Measurements from ENCODE around the gene RRP1. TPM values are rescaled to one million over a fixed set of nuclear protein-coding genes. Genes with fewer than 3 reads are reported as not detected.
"Not testable (repeated sequence)": the region's sequence is repeated elsewhere in the genome, so short reads cannot be mapped to it uniquely, and the experiment has no call there.

The RRP1 gene
- total and polyA plus RNA-seq, 2 donors (not counting 1 experiment from before 2014, with no cell fraction given) = 8.6 to 12.7 TPM

DNA sequence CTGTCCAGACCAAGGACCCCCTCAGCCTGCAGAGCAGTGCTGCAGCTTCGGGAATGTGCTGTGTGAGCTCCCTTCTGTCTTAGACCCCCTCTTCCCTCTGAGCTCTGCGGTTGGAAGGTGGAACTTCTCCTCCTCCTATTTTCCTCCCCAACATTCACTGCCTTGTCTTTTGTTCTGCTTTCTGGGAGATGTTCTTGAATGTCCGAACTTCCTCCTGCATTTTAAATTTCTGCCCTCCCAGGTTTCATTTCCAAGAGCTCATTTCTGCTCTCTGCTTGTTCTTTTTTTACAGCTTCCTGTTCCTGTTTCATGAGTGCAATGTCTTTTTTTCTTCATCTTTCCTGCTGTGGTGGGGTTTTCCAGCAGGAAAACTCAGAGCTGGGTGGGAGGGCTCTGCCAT is 29.3 kb downstream of the RRP1 start:
- Histone ChIP-seq H3K27me3 (ENCODE audit: control insufficient read depth, insufficient read depth, low read length) (no peaks in the 10 kb centered on the region), H4K20me1 (ENCODE audit: control insufficient read depth, extremely low read depth, insufficient read depth, low read length) (no peaks in the 10 kb centered on the region), H3K79me2 (ENCODE audit: control insufficient read depth, insufficient read depth, low read length) (no peaks in the 10 kb centered on the region), H3K4me1 (ENCODE audit: control insufficient read depth, extremely low read depth, insufficient read depth, low read length) (no peaks in the 10 kb centered on the region), H3K9me3 (ENCODE audit: control insufficient read depth, insufficient read depth, low read depth, low read length) (no peaks in the 10 kb centered on the region), H3K9ac (ENCODE audit: insufficient read depth, low read length) (no peak overlapping the region), H3K36me3 (ENCODE audit: control insufficient read depth, insufficient read depth, low read length) (no peaks in the 10 kb centered on the region), H3K27ac (ENCODE audit: insufficient read depth, low read length) (no peak overlapping the region), H2AFZ (ENCODE audit: low read length) (no peak overlapping the region), H3K4me2 (ENCODE audit: extremely low read depth, insufficient read depth, low read length) (no peak overlapping the region), H3K4me3 (replicated peaks in 1 of 4; ENCODE audit: control extremely low read depth in 1 of 4, insufficient read depth in 1 of 4, low read depth in 3 of 4, low read length in 4 of 4) (no peak overlapping the region)
- DNase-seq (ENCODE audit: low read depth in 2 of 2) = no peak
- no peak for TF ChIP-seq CTCF (conservative IDR thresholded peaks at IDR 0.05 in 1 of 2, IDR thresholded peaks at IDR 0.05 in 1 of 2; ENCODE audit: low read depth in 1 of 2, low read length in 2 of 2)
- TF ChIP-seq EZH2 (IDR thresholded peaks at IDR 0.05; ENCODE audit: low read length, missing control alignments) = no peak

DNA sequence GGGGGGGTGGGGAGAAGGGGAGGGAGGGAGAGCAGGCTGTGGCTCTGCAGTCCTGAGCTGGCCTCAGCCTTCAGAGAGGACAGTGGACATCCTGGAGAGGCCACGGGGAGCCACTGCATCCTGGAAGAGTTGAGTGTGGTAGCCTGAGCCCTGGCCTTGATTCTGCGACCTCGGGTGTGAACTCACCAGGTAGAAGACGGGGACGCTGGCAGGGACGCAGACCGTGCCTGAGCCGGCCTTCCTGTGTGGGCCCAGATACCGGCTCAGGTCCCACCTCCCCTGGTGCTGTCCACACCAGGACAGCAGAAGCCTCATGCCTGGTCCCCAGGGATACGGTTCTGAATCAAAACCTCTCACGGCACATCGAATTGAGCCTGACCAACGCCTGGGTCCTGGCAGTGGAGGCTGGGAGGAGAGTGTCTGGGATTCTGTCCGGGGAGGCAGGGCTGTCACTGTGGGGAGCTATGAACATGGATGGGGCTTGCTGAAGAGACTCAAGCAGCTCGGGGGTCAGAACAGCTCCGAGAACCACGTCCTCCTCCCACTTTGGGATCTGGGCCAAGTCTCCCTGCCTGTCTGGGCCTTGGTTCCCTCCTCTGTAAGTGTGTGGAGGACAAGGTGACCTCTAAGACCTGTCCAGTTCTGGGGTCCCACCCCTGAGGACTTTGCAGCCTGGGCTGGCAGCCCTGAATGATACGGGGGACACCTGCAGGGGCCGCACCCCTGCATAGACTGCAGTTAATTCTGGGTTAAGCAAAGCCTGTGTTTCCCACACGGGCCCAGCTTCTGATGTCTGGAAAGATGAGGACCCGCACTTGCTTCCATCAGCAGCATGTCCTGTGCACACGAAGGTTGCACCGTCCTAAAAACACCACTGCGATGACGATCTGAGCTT is 30.4 kb downstream of the RRP1 start:
- Histone ChIP-seq H3K9ac (ENCODE audit: insufficient read depth, low read length) (no peak overlapping the region), H3K9me3 (ENCODE audit: control insufficient read depth, insufficient read depth, low read depth, low read length) (no peaks in the 10 kb centered on the region), H4K20me1 (ENCODE audit: control insufficient read depth, extremely low read depth, insufficient read depth, low read length) (no peaks in the 10 kb centered on the region), H2AFZ (ENCODE audit: low read length) (no peak overlapping the region), H3K4me1 (ENCODE audit: control insufficient read depth, extremely low read depth, insufficient read depth, low read length) (no peaks in the 10 kb centered on the region), H3K4me2 (ENCODE audit: extremely low read depth, insufficient read depth, low read length) (no peak overlapping the region), H3K4me3 (replicated peaks in 1 of 4; ENCODE audit: control extremely low read depth in 1 of 4, insufficient read depth in 1 of 4, low read depth in 3 of 4, low read length in 4 of 4) (no peak overlapping the region), H3K36me3 (ENCODE audit: control insufficient read depth, insufficient read depth, low read length) (no peaks in the 10 kb centered on the region), H3K79me2 (ENCODE audit: control insufficient read depth, insufficient read depth, low read length) (no peaks in the 10 kb centered on the region), H3K27me3 (ENCODE audit: control insufficient read depth, insufficient read depth, low read length) (no peaks in the 10 kb centered on the region), H3K27ac (ENCODE audit: insufficient read depth, low read length) (no peak overlapping the region)
- no peak for DNase-seq (ENCODE audit: low read depth in 2 of 2)
- TF ChIP-seq CTCF (conservative IDR thresholded peaks at IDR 0.05 in 1 of 2, IDR thresholded peaks at IDR 0.05 in 1 of 2; ENCODE audit: low read depth in 1 of 2, low read length in 2 of 2) (no peak), EZH2 (IDR thresholded peaks at IDR 0.05; ENCODE audit: low read length, missing control alignments) (no peak)

GRCh38 chr21:43820466-43820865 is 31.1 kb downstream of the RRP1 start:
- no peaks in the 10 kb centered on the region for H3K4me1 ChIP-seq (ENCODE audit: control insufficient read depth, extremely low read depth, insufficient read depth, low read length)
- H2AFZ ChIP-seq (ENCODE audit: low read length) = no peak overlapping the region
- no peak overlapping the region for H3K4me3 ChIP-seq (replicated peaks in 1 of 4; ENCODE audit: control extremely low read depth in 1 of 4, insufficient read depth in 1 of 4, low read depth in 3 of 4, low read length in 4 of 4)
- H3K9ac ChIP-seq (ENCODE audit: insufficient read depth, low read length) = no peak overlapping the region
- DNase-seq (ENCODE audit: low read depth in 2 of 2) = no peak
- no peaks in the 10 kb centered on the region for H3K9me3 ChIP-seq (ENCODE audit: control insufficient read depth, insufficient read depth, low read depth, low read length)
- no peaks in the 10 kb centered on the region for H3K27me3 ChIP-seq (ENCODE audit: control insufficient read depth, insufficient read depth, low read length)
- H3K79me2 ChIP-seq (ENCODE audit: control insufficient read depth, insufficient read depth, low read length) = no peaks in the 10 kb centered on the region
- no peak overlapping the region for H3K4me2 ChIP-seq (ENCODE audit: extremely low read depth, insufficient read depth, low read length)
- TF ChIP-seq EZH2 (IDR thresholded peaks at IDR 0.05; ENCODE audit: low read length, missing control alignments) = no peak
- no peak for TF ChIP-seq CTCF (conservative IDR thresholded peaks at IDR 0.05 in 1 of 2, IDR thresholded peaks at IDR 0.05 in 1 of 2; ENCODE audit: low read depth in 1 of 2, low read length in 2 of 2)
- H4K20me1 ChIP-seq (ENCODE audit: control insufficient read depth, extremely low read depth, insufficient read depth, low read length) = no peaks in the 10 kb centered on the region
- H3K27ac ChIP-seq (ENCODE audit: insufficient read depth, low read length) = no peak overlapping the region
- H3K36me3 ChIP-seq (ENCODE audit: control insufficient read depth, insufficient read depth, low read length) = no peaks in the 10 kb centered on the region

DNA sequence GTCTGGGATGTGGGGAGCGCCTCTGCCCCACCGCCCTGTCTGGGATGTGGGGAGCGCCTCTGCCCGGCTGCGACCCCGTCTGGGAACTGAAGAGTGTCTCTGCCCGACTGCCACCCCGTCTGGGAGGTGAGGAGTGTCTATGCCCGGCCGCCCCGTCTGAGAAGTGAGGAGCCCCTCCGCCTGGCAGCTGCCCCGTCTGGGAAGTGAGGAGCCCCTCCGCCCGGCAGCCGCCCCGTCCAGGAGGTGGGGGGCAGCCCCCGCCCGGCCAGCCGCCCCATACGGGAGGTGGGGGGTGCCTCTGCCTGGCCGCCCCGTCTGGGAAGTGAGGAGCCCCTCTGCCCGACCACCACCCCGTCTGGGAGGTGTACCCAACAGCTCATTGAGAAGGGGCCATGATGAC is 32.8 kb downstream of the RRP1 start:
- H3K4me3 ChIP-seq (replicated peaks in 1 of 4; ENCODE audit: control extremely low read depth in 1 of 4, insufficient read depth in 1 of 4, low read depth in 3 of 4, low read length in 4 of 4); H3K27ac ChIP-seq (ENCODE audit: insufficient read depth, low read length); H2AFZ ChIP-seq (ENCODE audit: low read length); H3K36me3 ChIP-seq (ENCODE audit: control insufficient read depth, insufficient read depth, low read length); H3K4me2 ChIP-seq (ENCODE audit: extremely low read depth, insufficient read depth, low read length); H3K4me1 ChIP-seq (ENCODE audit: control insufficient read depth, extremely low read depth, insufficient read depth, low read length); DNase-seq (ENCODE audit: low read depth in 2 of 2); H4K20me1 ChIP-seq (ENCODE audit: control insufficient read depth, extremely low read depth, insufficient read depth, low read length); H3K9ac ChIP-seq (ENCODE audit: insufficient read depth, low read length); H3K79me2 ChIP-seq (ENCODE audit: control insufficient read depth, insufficient read depth, low read length); H3K27me3 ChIP-seq (ENCODE audit: control insufficient read depth, insufficient read depth, low read length); H3K9me3 ChIP-seq (ENCODE audit: control insufficient read depth, insufficient read depth, low read depth, low read length): not testable (repeated sequence)

All from fibroblast of lung (primary cell).